Inferior parietal cortex (tissue), 1 donor: Measurements from ENCODE around the gene THBS1.

Experiments used
- DNase-seq: peaks from one replicate; pipeline ENCODE4 v3.0.0-alpha.2; 2016; ENCODE audit errors: extremely low spot score

Gene THBS1

GRCh38 chr15:39580485-39581241 is at the start of gene THBS1:
TSS of gene THBS1 (plus strand) at chr15:39581079. CDS start at chr15:39581858, 779 bp downstream.
- DNase-seq = no peak

GRCh38 chr15:39534996-39535395 is 45.9 kb upstream of the THBS1 start:
- DNase-seq = no peak

- DNase-seq = no peak
Measured at GRCh38 chr15:39535466-39535865, 45.4 kb upstream of the THBS1 start.

- no peak for DNase-seq
Measured at GRCh38 chr15:39538936-39539335, 41.9 kb upstream of the THBS1 start.

GRCh38 chr15:39539466-39539865 is 41.4 kb upstream of the THBS1 start:
- DNase-seq = no peak

GRCh38 chr15:39539973-39540558 is 40.8 kb upstream of the THBS1 start:
- DNase-seq = no peak

- DNase-seq = no peak
Measured at GRCh38 chr15:39542385-39543065, 38.4 kb upstream of the THBS1 start.

- DNase-seq = no peak
Measured at GRCh38 chr15:39543651-39544050, 37.2 kb upstream of the THBS1 start.

- DNase-seq = no peak
Measured at GRCh38 chr15:39546842-39547241, 34.0 kb upstream of the THBS1 start.

GRCh38 chr15:39548561-39548960 is 32.3 kb upstream of the THBS1 start:
- no peak for DNase-seq

GRCh38 chr15:39549912-39550311 is 31.0 kb upstream of the THBS1 start:
- DNase-seq = no peak

GRCh38 chr15:39551476-39551875 is 29.4 kb upstream of the THBS1 start:
- no peak for DNase-seq

GRCh38 chr15:39552556-39552955 is 28.3 kb upstream of the THBS1 start:
- no peak for DNase-seq

- DNase-seq = no peak
Measured at GRCh38 chr15:39553947-39554693, 26.8 kb upstream of the THBS1 start.

GRCh38 chr15:39554746-39555387 is 26.0 kb upstream of the THBS1 start:
- DNase-seq = no peak

- DNase-seq = no peak
Measured at GRCh38 chr15:39555885-39556284, 25.0 kb upstream of the THBS1 start.

GRCh38 chr15:39556461-39556860 is 24.4 kb upstream of the THBS1 start:
- no peak for DNase-seq

- no peak for DNase-seq
Measured at GRCh38 chr15:39558421-39558820, 22.5 kb upstream of the THBS1 start.

- no peak for DNase-seq
Measured at GRCh38 chr15:39564972-39565665, 15.8 kb upstream of the THBS1 start.

- no peak for DNase-seq
Measured at GRCh38 chr15:39565851-39566250, 15.0 kb upstream of the THBS1 start.

GRCh38 chr15:39573287-39573686 is 7.6 kb upstream of the THBS1 start:
- DNase-seq = no peak
